Skeletal muscle tissue (tissue), 4 donors: ENCODE results near the gene PCDHB14. TPM values are rescaled to one million over a fixed set of nuclear protein-coding genes. Genes with fewer than 3 reads are reported as not detected.
"Not testable (repeated sequence)": the region's sequence is repeated elsewhere in the genome, so short reads cannot be mapped to it uniquely, and the experiment has no call there.

Experiments used
- H3K27ac ChIP-seq: one replicate; pipeline ENCODE4 v1.7.0; 2013; ENCODE audit warnings: mild to moderate bottlenecking, low read depth, low read length, inconsistent platforms
- H3K27me3 ChIP-seq, 3 donors: one replicate each; pipeline ENCODE4 v1.7.0; 2013; ENCODE audit warnings: low read length in 3 of 3; ENCODE audit not compliant: control insufficient read depth in 3 of 3, insufficient read depth in 3 of 3
- H3K36me3 ChIP-seq, 3 donors: one replicate each; pipeline ENCODE4 v1.7.0; 2013; ENCODE audit warnings: low read length in 3 of 3; ENCODE audit not compliant: control insufficient read depth in 3 of 3, insufficient read depth in 3 of 3
- H3K4me1 ChIP-seq, 3 donors: one replicate each; pipeline ENCODE4 v1.7.0; 2013; ENCODE audit warnings: low read length in 3 of 3, mild to moderate bottlenecking in 3 of 3; ENCODE audit not compliant: control insufficient read depth in 3 of 3, insufficient read depth in 3 of 3
- H3K4me3 ChIP-seq, 3 donors: one replicate each; pipeline ENCODE4 v1.7.0; 2013; ENCODE audit warnings: low read length in 3 of 3
- H3K9ac ChIP-seq, 3 donors: one replicate each; pipeline ENCODE4 v1.7.0; 2013; ENCODE audit warnings: low read length in 3 of 3, mild to moderate bottlenecking in 3 of 3, moderate library complexity in 2 of 3, low read depth in 1 of 3
- H3K9me3 ChIP-seq, 3 donors: one replicate each; pipeline ENCODE4 v1.7.0; 2013; ENCODE audit warnings: low read length in 3 of 3; ENCODE audit not compliant: control insufficient read depth in 3 of 3
- total RNA-seq: library from RNA; depleted of rRNA; stranded (reverse); fragments of >200 nt; gene quantifications from one replicate; pipeline ENCODE4 v1.2.3, GENCODE V29; 2014
- donor health status: Osteomylitis.

PCDHB14 gene
- total RNA-seq, 1 donor from 2014 or later = 4.2 TPM

- no peaks in the 10 kb centered on the region for H3K4me1 ChIP-seq
- peaks cover 3 to 11% (median 6%) of the 10 kb centered on the region in 3 donors for H3K9me3 ChIP-seq
- H3K4me3 ChIP-seq = peak within 1 kb of the TSS in 1 of 3 donors; percentile 23
- H3K27me3 ChIP-seq = no peaks in the 10 kb centered on the region
- no peak within 1 kb of the TSS for H3K9ac ChIP-seq
- H3K36me3 ChIP-seq = no peaks in the 10 kb centered on the region
- no peak within 1 kb of the TSS for H3K27ac ChIP-seq
Measured at GRCh38 chr5:141186897-141187512, 36.1 kb upstream of the PCDHB14 start, which contains the start of gene PCDHB9. TSS of gene PCDHB9 (plus strand) at chr5:141187161. CDS start at chr5:141187319, 158 bp downstream.

- not testable (repeated sequence) for H3K27me3 ChIP-seq, H3K4me3 ChIP-seq, H3K4me1 ChIP-seq, H3K9ac ChIP-seq, H3K27ac ChIP-seq, H3K9me3 ChIP-seq, H3K36me3 ChIP-seq
Measured at GRCh38 chr5:141188682-141189081, 34.5 kb upstream of the PCDHB14 start.

- H3K4me1 ChIP-seq, H3K9me3 ChIP-seq, H3K36me3 ChIP-seq, H3K4me3 ChIP-seq, H3K9ac ChIP-seq, H3K27me3 ChIP-seq, H3K27ac ChIP-seq: not testable (repeated sequence)
Measured at GRCh38 chr5:141189131-141189530, 34.0 kb upstream of the PCDHB14 start.

GRCh38 chr5:141192110-141192725 lies 30.9 kb upstream of the PCDHB14 start, which contains the start of gene PCDHB10:
TSS of gene PCDHB10 (plus strand) at chr5:141192353. CDS start at chr5:141192553, 200 bp downstream.
- Histone ChIP-seq H3K27me3 (peaks cover 0 to 2% (median 0%) of the 10 kb centered on the region in 3 donors), H3K4me1 (no peaks in the 10 kb centered on the region), H3K9me3 (peaks cover 0 to 10% (median 3%) of the 10 kb centered on the region in 3 donors), H3K27ac (no peak within 1 kb of the TSS), H3K9ac (no peak within 1 kb of the TSS), H3K4me3 (peak within 1 kb of the TSS in 1 of 3 donors; percentile 35), H3K36me3 (no peaks in the 10 kb centered on the region)

- peaks cover 3 to 16% (median 15%) of the 10 kb centered on the region in 3 donors for H3K9me3 ChIP-seq
Measured at GRCh38 chr5:141194332-141194731, 28.8 kb upstream of the PCDHB14 start.

GRCh38 chr5:141196363-141196762 lies 26.8 kb upstream of the PCDHB14 start:
- Histone ChIP-seq H3K27me3 (peaks cover 0 to 4% (median 2%) of the 10 kb centered on the region in 3 donors), H3K36me3 (no peaks in the 10 kb centered on the region), H3K4me3 (no peak overlapping the region)

More at GRCh38 chr5:141194332-141194731, 28.8 kb upstream of the PCDHB14 start:
- not testable (repeated sequence) for H3K36me3 ChIP-seq, H3K27me3 ChIP-seq, H3K4me3 ChIP-seq, H3K27ac ChIP-seq, H3K4me1 ChIP-seq, H3K9ac ChIP-seq

GRCh38 chr5:141199359-141200235 lies 23.5 kb upstream of the PCDHB14 start, which contains the start of gene PCDHB11:
TSS of gene PCDHB11 (plus strand) at chr5:141199627. CDS start at chr5:141199775, 148 bp downstream.
- Histone ChIP-seq H3K27ac (no peak within 1 kb of the TSS), H3K4me3 (peak within 1 kb of the TSS; percentile 39 to 70 (median 55)), H3K4me1 (no peaks in the 10 kb centered on the region), H3K9ac (peak within 1 kb of the TSS in 1 of 3 donors; percentile 51), H3K36me3 (no peaks in the 10 kb centered on the region), H3K9me3 (peaks cover 7 to 15% (median 13%) of the 10 kb centered on the region in 3 donors), H3K27me3 (peaks cover 0 to 4% (median 0%) of the 10 kb centered on the region in 3 donors)

More at GRCh38 chr5:141196363-141196762, 26.8 kb upstream of the PCDHB14 start:
- H3K9ac ChIP-seq = no peak overlapping the region
- no peak overlapping the region for H3K27ac ChIP-seq
- peaks cover 7 to 22% (median 15%) of the 10 kb centered on the region in 3 donors for H3K9me3 ChIP-seq
- no peaks in the 10 kb centered on the region for H3K4me1 ChIP-seq

- H3K4me3 ChIP-seq, H3K4me1 ChIP-seq, H3K27ac ChIP-seq, H3K27me3 ChIP-seq, H3K9ac ChIP-seq, H3K36me3 ChIP-seq: not testable (repeated sequence)
- peaks cover 7 to 15% (median 13%) of the 10 kb centered on the region in 3 donors for H3K9me3 ChIP-seq
Measured at GRCh38 chr5:141201126-141201525, 22.0 kb upstream of the PCDHB14 start.

GRCh38 chr5:141201646-141202045 lies 21.5 kb upstream of the PCDHB14 start:
- not testable (repeated sequence) for H3K4me1 ChIP-seq, H3K4me3 ChIP-seq, H3K27me3 ChIP-seq, H3K9ac ChIP-seq, H3K27ac ChIP-seq, H3K36me3 ChIP-seq
- H3K9me3 ChIP-seq = peaks cover 7 to 17% (median 14%) of the 10 kb centered on the region in 3 donors
